HG02798 (cell line): ENCODE results near the gene B4GALT1.

Experiments
- ATAC-seq: cut with Tn5 transposase; IDR thresholded peaks from one replicate; pipeline ENCODE4 v1.9.1; 2021; ENCODE audit warnings: mild to moderate bottlenecking; ENCODE audit not compliant: unreplicated experiment, poor library complexity

B4GALT1 gene

GRCh38 chr9:33065157-33066076 lies 101.7 kb downstream of the B4GALT1 start:
- peak; percentile 65 for ATAC-seq
